Measurements from ENCODE around the gene CD63.

CD63 gene

GRCh38 chr12:55688716-55689655 is 39.8 kb downstream of the CD63 start:
- DNase-seq (ENCODE audit: low read depth in 2 of 2), result no peak

GRCh38 chr12:55687746-55688145 is 41.1 kb downstream of the CD63 start:
- DNase-seq (ENCODE audit: low read depth in 2 of 2), result no peak

GRCh38 chr12:55686366-55687010 is 42.3 kb downstream of the CD63 start:
- no peak for DNase-seq (ENCODE audit: low read depth in 2 of 2)

- DNase-seq (ENCODE audit: low read depth in 2 of 2), result no peak
Measured at GRCh38 chr12:55685671-55686070, 43.1 kb downstream of the CD63 start.

- DNase-seq (ENCODE audit: low read depth in 2 of 2), result no peak
Measured at GRCh38 chr12:55684761-55685370, 43.9 kb downstream of the CD63 start.

GRCh38 chr12:55683676-55684075 is 45.1 kb downstream of the CD63 start:
- no peak for DNase-seq (ENCODE audit: low read depth in 2 of 2)

- no peak for DNase-seq (ENCODE audit: low read depth in 2 of 2)
Measured at GRCh38 chr12:55682087-55682796, 46.6 kb downstream of the CD63 start.

GRCh38 chr12:55681142-55682077 is 47.4 kb downstream of the CD63 start:
- no peak for DNase-seq (ENCODE audit: low read depth in 2 of 2)

- no peak for DNase-seq (ENCODE audit: low read depth in 2 of 2)
Measured at GRCh38 chr12:55679691-55680090, 49.1 kb downstream of the CD63 start.

- no peak for DNase-seq (ENCODE audit: low read depth in 2 of 2)
Measured at GRCh38 chr12:55676707-55677106, 52.1 kb downstream of the CD63 start.

GRCh38 chr12:55675666-55676065 is 53.1 kb downstream of the CD63 start:
- no peak for DNase-seq (ENCODE audit: low read depth in 2 of 2)

Data from stimulated activated CD4-positive, alpha-beta T cell treated with anti-CD3 and anti-CD28 coated beads, Interleukin-4, amount 100 ng/mL, for 48 hours (primary cell).